H1 (cell line): ENCODE data around the gene SUCLG2. TPM values are rescaled to one million over a fixed set of nuclear protein-coding genes. Genes with fewer than 3 reads are reported as not detected.
"Not testable (repeated sequence)": the region's sequence is repeated elsewhere in the genome, so short reads cannot be mapped to it uniquely, and the experiment has no call there.

Experiments
- CTCF ChIA-PET: fragments of 300-600 bp; sonication (Branson Sonifier 250); formaldehyde crosslinking; loops from one replicate; lab custom pipeline; 2021; ENCODE audit not compliant: partially characterized antibody; lab: Charles Lee
- POLR2A ChIA-PET: fragments of 300-600 bp; sonication (Branson Sonifier 250); formaldehyde crosslinking; loops from one replicate; lab custom pipeline; 2021; ENCODE audit warnings: inconsistent platforms; ENCODE audit not compliant: partially characterized antibody; lab: Charles Lee
- DNase-seq, 2 experiments: peaks; one replicate each; pipeline versions ENCODE4 v3.0.0 to v3.0.0-alpha.2; 2010 to 2022; ENCODE audit warnings: low spot score in 2 of 2, low read depth in 1 of 2, mixed read lengths in 1 of 2
- FAIRE-seq: peaks from 2 replicates; lab custom pipeline; 2011; peaks lifted over from hg19 to GRCh38; lab: Jason Lieb, UNC
- H2AFZ ChIP-seq: 2 replicates; pipeline ENCODE4 v1.8.1; 2012; ENCODE audit warnings: low read length, inconsistent platforms
- H2AK5ac ChIP-seq: 2 replicates; pipeline ENCODE4 v1.6.1; 2013; ENCODE audit warnings: low read depth, low read length
- H2BK120ac ChIP-seq: replicated peaks from 2 replicates; pipeline ENCODE3; 2013; ENCODE audit warnings: low read depth, low read length, inconsistent platforms
- H2BK12ac ChIP-seq: 2 replicates; pipeline ENCODE4 v1.6.1; 2013; ENCODE audit warnings: low read depth, low read length
- H2BK15ac ChIP-seq: 2 replicates; pipeline ENCODE4 v1.6.1; 2013; ENCODE audit warnings: low read length
- H2BK20ac ChIP-seq: 2 replicates; pipeline ENCODE4 v1.6.1; 2013; ENCODE audit warnings: low read length
- H2BK5ac ChIP-seq: 2 replicates; pipeline ENCODE4 v1.6.1; 2013; ENCODE audit warnings: low read depth, low read length
- H3K14ac ChIP-seq: 2 replicates; pipeline ENCODE4 v1.6.1; 2013; ENCODE audit warnings: inconsistent platforms; ENCODE audit not compliant: insufficient read length
- H3K18ac ChIP-seq: 2 replicates; pipeline ENCODE4 v1.6.1; 2013; ENCODE audit warnings: low read length; ENCODE audit errors: extremely low read depth
- H3K23ac ChIP-seq: 2 replicates; pipeline ENCODE4 v1.6.1; 2013; ENCODE audit warnings: inconsistent platforms; ENCODE audit not compliant: insufficient read length
- H3K23me2 ChIP-seq: 2 replicates; pipeline ENCODE4 v1.6.1; 2013; ENCODE audit warnings: low read depth, low read length
- H3K27ac ChIP-seq: 2 replicates; pipeline ENCODE4 v1.6.1; 2011; ENCODE audit warnings: low read depth, low read length, inconsistent platforms
- H3K27me3 ChIP-seq, 4 experiments: replicated peaks in 1 of 4; 1 replicate in 1 of 4; 2 replicates in 3 of 4; pipeline versions ENCODE4 v1.6.1 to v1.8.1; 2011 to 2013; ENCODE audit warnings: low read length in 3 of 4, mild to moderate bottlenecking in 3 of 4, inconsistent platforms in 2 of 4, mixed read lengths in 2 of 4, moderate library complexity in 1 of 4; ENCODE audit not compliant: control insufficient read depth in 3 of 4, insufficient read depth in 3 of 4; ENCODE audit errors: extremely low read depth in 1 of 4
- H3K36me3 ChIP-seq, 4 experiments: 2 replicates each; pipeline versions ENCODE4 v1.6.1 to v1.8.1; 2011 to 2013; ENCODE audit warnings: mild to moderate bottlenecking in 4 of 4, low read length in 3 of 4, moderate library complexity in 2 of 4, control low read depth in 1 of 4, inconsistent platforms in 1 of 4; ENCODE audit not compliant: insufficient read depth in 4 of 4, control insufficient read depth in 2 of 4
- H3K4ac ChIP-seq: replicated peaks from 2 replicates; pipeline ENCODE3; 2013; ENCODE audit warnings: low read length, low read depth, mixed read lengths, inconsistent platforms; ENCODE audit not compliant: insufficient read length
- H3K4me1 ChIP-seq, 4 experiments: replicated peaks in 1 of 4; 1 replicate in 1 of 4; 2 replicates in 3 of 4; pipeline versions ENCODE4 v1.6.1 to v1.8.1; 2011 to 2013; ENCODE audit warnings: low read length in 3 of 4, inconsistent platforms in 2 of 4, mixed read lengths in 1 of 4; ENCODE audit not compliant: insufficient read depth in 4 of 4, control insufficient read depth in 3 of 4
- H3K4me2 ChIP-seq, 2 experiments: 2 replicates each; pipeline versions ENCODE4 v1.6.1 to v1.8.1; 2011 to 2013; ENCODE audit warnings: low read depth in 2 of 2, low read length in 2 of 2, control low read depth in 1 of 2, inconsistent platforms in 1 of 2, mild to moderate bottlenecking in 1 of 2; ENCODE audit not compliant: insufficient read depth in 1 of 2
- H3K4me3 ChIP-seq, 4 experiments: fragments of 200-600, 300-600 bp in 1 of 4; sonication (generic), shearing (Covaris generic), sonication (Bioruptor Twin) in 1 of 4; 2 replicates each; pipeline versions ENCODE4 v1.5.1 to v1.8.1; 2011 to 2016; ENCODE audit warnings: low read length in 4 of 4, low read depth in 3 of 4, control low read depth in 2 of 4, inconsistent platforms in 2 of 4, mild to moderate bottlenecking in 2 of 4, mixed read lengths in 1 of 4, moderate library complexity in 1 of 4; ENCODE audit not compliant: insufficient read depth in 2 of 4; ENCODE audit errors: extremely low read depth in 1 of 4
- H3K56ac ChIP-seq: replicated peaks from 2 replicates; pipeline ENCODE3; 2013; ENCODE audit warnings: low read depth, mild to moderate bottlenecking, mixed read lengths, low read length, inconsistent platforms; ENCODE audit not compliant: insufficient read length
- H3K79me1 ChIP-seq: 2 replicates; pipeline ENCODE4 v1.6.1; 2013; ENCODE audit warnings: low read depth, low read length, control low read depth
- H3K79me2 ChIP-seq, 2 experiments: 2 replicates each; pipeline versions ENCODE4 v1.6.1 to v1.8.1; 2012 to 2013; ENCODE audit warnings: low read length in 2 of 2, mild to moderate bottlenecking in 2 of 2, inconsistent platforms in 1 of 2; ENCODE audit not compliant: insufficient read depth in 2 of 2, control insufficient read depth in 1 of 2
- H3K9ac ChIP-seq, 4 experiments: replicated peaks in 1 of 4; 1 replicate in 1 of 4; 2 replicates in 3 of 4; pipeline versions ENCODE4 v1.6.1 to v1.8.1; 2011 to 2013; ENCODE audit warnings: low read depth in 3 of 4, low read length in 3 of 4, control low read depth in 2 of 4, mild to moderate bottlenecking in 2 of 4, moderate library complexity in 2 of 4, inconsistent platforms in 1 of 4; ENCODE audit errors: extremely low read depth in 1 of 4
- H3K9me3 ChIP-seq, 2 experiments: 2 replicates each; pipeline versions ENCODE4 v1.6.1 to v1.8.1; 2012 to 2013; ENCODE audit warnings: mild to moderate bottlenecking in 2 of 2, moderate library complexity in 2 of 2, control low read depth in 1 of 2, inconsistent platforms in 1 of 2, low read depth in 1 of 2, low read length in 1 of 2, mixed read lengths in 1 of 2; ENCODE audit not compliant: insufficient read depth in 2 of 2
- H4K20me1 ChIP-seq, 2 experiments: replicated peaks in 1 of 2; 2 replicates each; pipeline versions ENCODE3 to v1.8.1; 2011 to 2013; ENCODE audit warnings: inconsistent platforms in 2 of 2, low read length in 2 of 2, mild to moderate bottlenecking in 1 of 2; ENCODE audit not compliant: insufficient read depth in 2 of 2, control insufficient read depth in 1 of 2
- H4K5ac ChIP-seq: 2 replicates; pipeline ENCODE4 v1.6.1; 2013; ENCODE audit warnings: low read length, low read depth, mixed read lengths, inconsistent platforms; ENCODE audit not compliant: insufficient read length
- H4K8ac ChIP-seq: 2 replicates; pipeline ENCODE4 v1.8.0; 2013; ENCODE audit warnings: mild to moderate bottlenecking, moderate library complexity, low read length, inconsistent platforms; ENCODE audit not compliant: insufficient read depth; ENCODE audit errors: extremely low read depth
- H4K91ac ChIP-seq: replicated peaks from 2 replicates; pipeline ENCODE3; 2013; ENCODE audit warnings: low read length, mixed read lengths, inconsistent platforms; ENCODE audit not compliant: insufficient read length
- BCL11A ChIP-seq, 2 experiments: IDR thresholded peaks; one replicate each; pipeline ENCODE4 v1.6.1; 2011; ENCODE audit warnings: low read depth in 2 of 2, low read length in 2 of 2, mild to moderate bottlenecking in 2 of 2
- WGBS, 2 experiments: shearing (Covaris generic) in 1 of 2; methylation state at CpG; one replicate each; pipeline versions ENCODE4 v1.1.6 to v1.1.7; 2013 to 2015; ENCODE audit warnings: low lambda C conversion rate in 2 of 2, mixed read lengths in 2 of 2, inconsistent platforms in 1 of 2, low coverage in 1 of 2, missing lambda C conversion rate in 1 of 2; ENCODE audit not compliant: insufficient replicate concordance in 2 of 2, insufficient coverage in 1 of 2, insufficient read length in 1 of 2; ENCODE audit errors: extremely low coverage in 1 of 2, missing lambda C conversion rate in 1 of 2; 5-methylcytosine and 5-hydroxymethylcytosine counted together
- polyA plus RNA-seq, 7 experiments: library from polyadenylated mRNA; depleted of rRNA in 3 of 7; stranded (reverse) in 5 of 7; unstranded in 2 of 7; fragments of >200 nt in 5 of 7; fragments of 200-250 nt in 2 of 7; gene quantifications; 1 replicate in 5 of 7; 2 replicates in 1 of 7; 4 replicates in 1 of 7; pipeline versions ENCODE4 v1.2.1 to v1.2.3, GENCODE V29; 2011 to 2013; ENCODE audit warnings: missing spikeins in 2 of 7, mixed read lengths in 2 of 7
- total RNA-seq: library from RNA; stranded (reverse); fragmentation: NEBNext Ultra II Directional; extraction: Animal tissue kit (Norgen Biotek cat#: 25700); gene quantifications from 2 replicates; pipeline ENCODE4 v1.2.1, GENCODE V29; 2021

SUCLG2 gene
- total and polyA plus RNA-seq, 2 of the 8 experiments (the other 6 are each of a cell fraction or from before 2014, with no cell fraction given): 12.9 to 46.2 TPM

- no peak for TF ChIP-seq BCL11A (IDR thresholded peaks at IDR 0.05; ENCODE audit: low read depth in 2 of 2, low read length in 2 of 2)
These were observed 67.1 kb downstream of the SUCLG2 start (continued) for GRCh38 chr3:67587301-67587700.

GRCh38 chr3:67584608-67585007, 69.8 kb downstream of the SUCLG2 start:
- H3K9ac ChIP-seq, H3K18ac ChIP-seq, H3K79me1 ChIP-seq, H3K4me2 ChIP-seq, H2AFZ ChIP-seq, H3K4me1 ChIP-seq, H2BK15ac ChIP-seq, H3K23ac ChIP-seq, H4K91ac ChIP-seq, H3K79me2 ChIP-seq, H4K8ac ChIP-seq, H3K56ac ChIP-seq, H3K27me3 ChIP-seq, H2BK20ac ChIP-seq, H2BK12ac ChIP-seq, H4K5ac ChIP-seq, DNase-seq, H2BK5ac ChIP-seq, FAIRE-seq, H2BK120ac ChIP-seq, H3K27ac ChIP-seq, POLR2A ChIA-PET, H3K23me2 ChIP-seq, H3K9me3 ChIP-seq, H3K4ac ChIP-seq, H3K36me3 ChIP-seq, CTCF ChIA-PET, H3K14ac ChIP-seq, H4K20me1 ChIP-seq, H3K4me3 ChIP-seq, H2AK5ac ChIP-seq: not testable (repeated sequence)
- 96% methylated on average over 3 of the region's 3 CpGs; no CpG with 5 or more reads in 1 of the 2 experiments for WGBS, 2 experiments
